ENCODE results near the gene LMAN2L.

The LMAN2L gene

GRCh38 chr2:96760036-96760985 is 20.4 kb upstream of the LMAN2L start, which contains the start of gene CNNM4:
TSS of gene CNNM4 (plus strand) at chr2:96760902. CDS start at chr2:96761000, 98 bp downstream.
- DNase-seq (ENCODE audit: low spot score) = peak; percentile 96

DNA sequence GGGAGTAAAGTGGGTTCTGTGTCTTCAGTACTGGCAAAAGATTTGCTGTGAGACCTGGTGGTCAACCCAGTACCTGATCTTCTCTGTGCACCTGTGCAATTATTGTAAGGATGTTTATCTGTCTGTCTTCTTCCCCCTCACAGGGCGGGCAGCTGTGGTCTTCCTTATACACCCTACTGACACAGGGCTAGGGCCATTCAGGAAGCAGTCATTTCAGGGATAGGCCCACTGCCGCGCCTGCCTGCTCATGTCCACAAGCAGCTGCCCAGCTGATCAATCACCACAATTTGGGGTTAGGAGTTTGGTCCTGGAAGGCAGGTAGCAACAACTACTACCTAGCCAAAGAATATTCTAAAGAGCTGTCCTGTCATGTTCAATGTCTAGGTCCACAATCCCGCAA is 19.7 kb upstream of the LMAN2L start:
- no peak for DNase-seq (ENCODE audit: low spot score)

- DNase-seq (ENCODE audit: low spot score) = no peak
These were observed 19.1 kb upstream of the LMAN2L start for GRCh38 chr2:96758987-96759386.

GRCh38 chr2:96757477-96757860 is 17.6 kb upstream of the LMAN2L start:
- no peak for DNase-seq (ENCODE audit: low spot score)

- no peak for DNase-seq (ENCODE audit: low spot score)
These were observed 17.1 kb upstream of the LMAN2L start for GRCh38 chr2:96756788-96757476.

DNA sequence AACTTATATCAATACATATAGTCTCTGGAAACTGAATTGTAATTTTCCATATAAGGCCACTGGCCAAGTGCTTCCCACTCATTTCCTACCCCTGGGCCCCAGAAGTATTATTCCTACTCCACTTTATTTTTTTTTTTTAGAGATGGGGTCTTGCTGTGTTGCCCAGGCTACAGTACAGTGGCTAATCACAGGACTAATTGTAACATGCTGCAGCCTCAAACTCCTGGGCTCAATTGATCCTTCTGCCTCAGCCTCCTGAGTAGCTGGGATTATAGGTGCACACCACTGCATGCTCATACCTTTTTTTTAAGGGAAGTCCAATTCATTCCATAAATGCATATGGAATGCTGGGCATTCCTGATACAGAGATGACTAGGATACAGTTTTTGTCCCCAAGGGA is 14.5 kb upstream of the LMAN2L start:
- no peak for DNase-seq (ENCODE audit: low spot score)

- no peak for DNase-seq (ENCODE audit: low spot score)
These were observed 13.9 kb upstream of the LMAN2L start for GRCh38 chr2:96753661-96754282.

DNA sequence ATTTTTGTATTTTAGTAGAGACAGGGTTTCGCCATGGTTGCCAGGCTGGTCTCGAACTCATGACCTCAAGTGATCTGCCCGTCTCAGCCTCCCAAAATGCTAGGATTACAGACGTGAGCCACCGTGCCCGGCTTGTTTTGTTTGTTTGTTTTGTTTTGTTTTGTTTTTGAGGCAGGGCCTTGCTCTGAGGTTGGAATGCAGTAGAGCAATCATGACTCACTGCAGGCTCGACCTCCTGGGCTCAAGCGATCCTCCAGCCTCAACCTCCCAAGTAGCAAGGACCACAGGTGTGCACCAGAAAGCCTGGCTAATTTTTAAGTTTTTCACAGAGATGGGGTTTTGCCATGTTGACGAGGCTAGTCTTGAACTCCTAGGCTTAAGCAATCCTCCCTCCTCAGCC is 11.9 kb upstream of the LMAN2L start:
- no peak for DNase-seq (ENCODE audit: low spot score)

DNA sequence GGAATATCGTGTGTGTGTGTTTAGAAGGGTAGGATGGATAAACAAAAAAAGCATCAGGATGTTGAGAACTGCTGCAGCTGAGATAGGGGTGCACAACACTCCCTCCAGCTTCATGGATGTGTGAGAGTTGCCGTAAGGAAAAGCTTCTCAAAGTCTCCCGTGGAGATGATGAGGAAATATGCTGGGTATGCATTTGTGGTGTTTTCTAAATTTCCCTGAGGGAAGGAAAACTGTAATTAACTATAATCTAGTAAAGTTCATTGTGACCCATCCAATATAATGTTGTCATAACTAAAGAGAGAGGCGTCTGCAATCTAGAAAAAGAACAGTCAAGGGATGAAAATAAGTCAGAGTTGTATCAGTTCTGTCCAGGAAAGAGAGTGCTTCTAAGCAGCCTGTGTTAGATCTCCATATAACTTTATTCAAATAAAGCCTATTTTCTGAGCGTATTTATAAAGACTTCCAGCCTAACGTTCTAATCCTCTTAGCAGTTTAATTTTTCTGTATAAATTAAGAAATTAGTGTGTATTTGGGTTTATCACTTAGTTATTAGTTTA is 7.3 kb upstream of the LMAN2L start:
- no peak for DNase-seq (ENCODE audit: low spot score)

DNA sequence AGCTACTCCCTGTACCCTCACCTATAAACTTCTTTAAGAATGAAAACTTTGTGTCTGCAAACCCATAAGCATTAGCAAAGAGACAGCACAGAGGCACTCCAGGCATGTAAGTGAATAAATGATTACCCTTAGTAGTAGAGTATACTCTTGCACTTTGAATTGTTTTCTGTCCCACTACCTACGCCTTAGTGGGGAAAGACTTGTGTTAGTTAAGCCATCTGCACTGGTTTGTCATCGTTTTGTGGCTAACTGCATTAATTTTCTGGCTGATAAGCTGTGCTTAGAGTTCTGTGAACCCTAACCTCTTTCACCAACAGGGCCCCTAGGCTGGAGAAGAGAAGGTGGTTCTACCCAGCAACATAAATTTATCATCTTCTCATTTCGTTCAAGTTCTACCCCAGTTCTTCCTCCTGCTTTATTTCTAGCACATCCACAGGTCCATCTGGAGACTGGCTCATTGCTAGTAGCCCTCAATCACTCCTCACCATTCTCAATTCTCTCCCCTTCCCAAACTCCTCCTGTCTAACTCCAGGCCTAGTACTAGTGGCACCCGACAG is 710 bp downstream of the LMAN2L start:
- DNase-seq (ENCODE audit: low spot score) = peak; percentile 44

GRCh38 chr2:96737831-96738230 is 2.0 kb downstream of the LMAN2L start:
- DNase-seq (ENCODE audit: low spot score) = peak; percentile 41

GRCh38 chr2:96737251-96737650 is 2.6 kb downstream of the LMAN2L start:
- no peak for DNase-seq (ENCODE audit: low spot score)

DNA sequence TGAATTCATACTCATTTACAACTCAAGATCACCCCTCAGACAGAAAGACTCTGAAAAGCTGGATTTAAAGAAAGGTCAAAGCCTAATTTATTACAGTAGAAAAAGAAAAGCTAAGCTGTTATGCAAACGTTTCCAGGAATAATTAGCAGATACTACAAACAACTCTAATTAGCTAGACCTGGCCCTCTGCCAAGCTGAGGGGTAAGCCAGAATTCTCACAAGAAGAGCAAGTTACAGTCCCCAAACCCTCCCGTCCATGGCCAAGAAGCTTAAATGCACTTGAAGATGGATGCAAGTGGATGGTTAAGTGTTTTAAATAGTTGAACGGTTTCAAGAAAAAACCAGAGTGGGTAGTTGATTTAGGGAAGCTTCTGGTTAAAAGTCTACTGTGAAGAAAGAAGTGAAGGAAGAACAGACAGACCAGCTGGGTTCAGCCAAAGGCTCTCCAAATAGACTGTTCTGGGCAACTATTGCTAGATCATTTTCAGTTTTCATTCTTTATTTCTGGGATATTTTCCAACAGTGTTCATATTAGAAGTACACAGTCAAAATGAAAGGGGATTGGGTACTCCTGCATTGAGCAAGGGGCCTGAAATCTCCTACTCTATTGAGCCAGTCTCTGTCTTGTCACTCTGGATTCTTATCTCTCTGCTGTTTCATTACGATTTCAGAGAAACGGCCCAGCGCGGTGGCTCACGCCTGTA is 4.8 kb downstream of the LMAN2L start:
- DNase-seq (ENCODE audit: low spot score) = no peak

DNA sequence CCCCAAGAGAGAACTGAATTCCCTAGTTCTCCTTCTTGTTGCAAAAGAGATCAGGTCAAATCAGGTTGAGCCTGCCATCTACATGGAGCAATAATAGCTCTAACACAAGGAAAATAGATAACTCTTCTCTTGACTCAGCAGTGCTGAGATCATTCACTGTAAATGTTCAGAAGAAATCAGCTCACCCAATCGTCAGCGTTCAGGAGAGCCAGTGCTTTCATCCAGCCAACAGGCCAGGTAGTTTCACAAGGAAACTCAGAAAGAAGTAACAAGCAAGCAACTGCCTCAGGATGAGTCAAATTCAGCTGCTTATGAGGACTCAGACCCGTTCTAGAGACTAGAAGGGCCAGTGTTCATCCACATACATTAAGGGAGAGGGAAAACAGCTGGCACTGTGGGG is 5.9 kb downstream of the LMAN2L start:
- peak; percentile 38 for DNase-seq (ENCODE audit: low spot score)

- DNase-seq (ENCODE audit: low spot score) = no peak
These were observed 9.7 kb downstream of the LMAN2L start for GRCh38 chr2:96730212-96730611.

DNA sequence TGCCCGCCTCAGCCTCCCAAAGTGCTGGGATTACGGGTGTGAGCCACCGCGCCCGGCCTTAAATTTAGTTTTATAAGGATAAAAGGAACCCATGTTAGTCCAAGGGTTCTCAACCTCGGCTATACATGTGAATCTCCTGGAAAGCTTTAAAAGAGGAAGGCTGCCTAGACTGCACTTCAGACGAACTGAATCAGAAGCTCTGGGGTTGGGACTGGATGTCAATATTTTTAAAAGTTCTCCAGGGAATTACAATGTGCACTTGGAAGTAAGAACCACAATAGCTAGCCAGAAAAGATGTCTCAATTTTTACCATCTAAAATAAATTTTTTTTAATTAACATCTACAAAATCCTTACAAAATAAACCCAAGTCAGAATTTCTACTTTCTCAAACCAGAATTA is 10.1 kb downstream of the LMAN2L start:
- DNase-seq (ENCODE audit: low spot score) = no peak

DNA sequence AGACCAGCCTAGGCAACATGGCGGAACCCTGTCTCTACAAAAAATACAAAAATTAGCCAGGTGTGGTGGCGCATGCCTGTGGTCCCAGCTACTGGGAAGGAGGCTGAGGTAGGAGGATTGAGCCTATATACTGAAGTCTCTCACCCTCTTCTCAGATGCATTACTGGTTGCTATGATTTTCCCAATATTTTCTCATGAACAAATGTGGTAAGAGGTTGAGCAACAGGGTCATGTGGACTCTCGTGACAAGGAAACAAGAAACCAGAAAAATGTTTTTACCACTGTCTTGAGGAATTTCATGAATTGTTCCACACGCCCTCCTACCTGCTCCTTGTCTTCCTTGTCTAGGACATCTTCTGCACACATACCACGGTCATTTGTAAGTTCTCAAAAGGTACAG is 12.4 kb downstream of the LMAN2L start:
- peak; percentile 11 for DNase-seq (ENCODE audit: low spot score)

DNA sequence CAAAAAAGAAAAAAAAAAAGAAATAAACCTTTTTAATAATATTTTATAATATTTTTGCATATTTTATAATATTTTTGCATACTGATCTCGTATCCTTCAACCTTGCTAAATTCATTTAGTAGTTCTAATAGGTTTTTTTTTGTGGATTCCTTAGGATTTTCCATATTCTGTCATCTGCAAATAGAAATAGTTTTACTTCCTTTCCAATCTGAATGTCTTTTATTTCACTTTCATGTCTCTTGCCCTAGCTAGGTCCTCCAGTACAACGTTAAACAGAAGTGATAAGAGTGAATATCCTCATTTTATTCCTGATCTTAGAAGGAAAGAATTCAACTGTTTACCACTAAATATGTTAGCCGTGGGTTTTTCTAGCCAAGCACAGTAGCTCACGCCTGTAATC is 13.7 kb downstream of the LMAN2L start:
- no peak for DNase-seq (ENCODE audit: low spot score)

- no peak for DNase-seq (ENCODE audit: low spot score)
These were observed 23.5 kb downstream of the LMAN2L start for GRCh38 chr2:96716388-96716787.

GRCh38 chr2:96715658-96716057 is 24.2 kb downstream of the LMAN2L start:
- peak; percentile 50 for DNase-seq (ENCODE audit: low spot score)

- no peak for DNase-seq (ENCODE audit: low spot score)
These were observed 28.9 kb downstream of the LMAN2L start for GRCh38 chr2:96710985-96711384.

Data from kidney tubule cell (primary cell).